ENCODE results near the gene TM4SF1. TPM values are rescaled to one million over a fixed set of nuclear protein-coding genes. Genes with fewer than 3 reads are reported as not detected.

TM4SF1 gene
- total RNA-seq, 1 donor from 2014 or later: not detected

DNA sequence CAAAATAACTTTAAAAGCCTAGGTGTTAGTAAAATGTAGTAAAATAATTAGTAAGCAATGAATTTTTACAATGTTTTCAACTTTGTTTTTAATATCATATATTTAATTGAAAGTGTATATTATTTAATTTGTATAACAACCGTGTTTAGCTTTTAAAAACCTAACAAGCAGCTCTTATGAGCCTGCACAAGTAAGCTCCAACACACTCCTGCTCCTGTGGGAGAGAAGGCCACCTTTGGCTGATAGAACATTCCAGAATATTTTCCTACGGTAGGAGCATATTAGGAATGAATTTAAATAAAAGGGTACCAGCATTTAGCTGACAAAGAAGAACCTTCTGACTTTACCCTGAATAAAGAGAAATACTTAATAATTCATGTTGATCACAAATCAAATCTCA lies 40.3 kb upstream of the TM4SF1 start:
- Mint-ChIP-seq H3K27ac (ENCODE audit: unreplicated experiment) (no peak overlapping the region), H3K4me3 (ENCODE audit: unreplicated experiment) (no peak overlapping the region), H3K9me3 (ENCODE audit: unreplicated experiment) (no peaks in the 10 kb centered on the region), H3K36me3 (ENCODE audit: unreplicated experiment) (no peaks in the 10 kb centered on the region), H3K27me3 (ENCODE audit: unreplicated experiment) (no peaks in the 10 kb centered on the region), H3K4me1 (ENCODE audit: low read depth, unreplicated experiment) (peaks cover 2% of the 10 kb centered on the region)
- no peak for DNase-seq
- TF ChIP-seq, protein P1, sequence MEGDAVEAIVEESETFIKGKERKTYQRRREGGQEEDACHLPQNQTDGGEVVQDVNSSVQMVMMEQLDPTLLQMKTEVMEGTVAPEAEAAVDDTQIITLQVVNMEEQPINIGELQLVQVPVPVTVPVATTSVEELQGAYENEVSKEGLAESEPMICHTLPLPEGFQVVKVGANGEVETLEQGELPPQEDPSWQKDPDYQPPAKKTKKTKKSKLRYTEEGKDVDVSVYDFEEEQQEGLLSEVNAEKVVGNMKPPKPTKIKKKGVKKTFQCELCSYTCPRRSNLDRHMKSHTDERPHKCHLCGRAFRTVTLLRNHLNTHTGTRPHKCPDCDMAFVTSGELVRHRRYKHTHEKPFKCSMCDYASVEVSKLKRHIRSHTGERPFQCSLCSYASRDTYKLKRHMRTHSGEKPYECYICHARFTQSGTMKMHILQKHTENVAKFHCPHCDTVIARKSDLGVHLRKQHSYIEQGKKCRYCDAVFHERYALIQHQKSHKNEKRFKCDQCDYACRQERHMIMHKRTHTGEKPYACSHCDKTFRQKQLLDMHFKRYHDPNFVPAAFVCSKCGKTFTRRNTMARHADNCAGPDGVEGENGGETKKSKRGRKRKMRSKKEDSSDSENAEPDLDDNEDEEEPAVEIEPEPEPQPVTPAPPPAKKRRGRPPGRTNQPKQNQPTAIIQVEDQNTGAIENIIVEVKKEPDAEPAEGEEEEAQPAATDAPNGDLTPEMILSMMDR (IDR thresholded peaks at IDR 0.05; ENCODE audit: partially characterized antibody, unreplicated experiment): no peak

DNA sequence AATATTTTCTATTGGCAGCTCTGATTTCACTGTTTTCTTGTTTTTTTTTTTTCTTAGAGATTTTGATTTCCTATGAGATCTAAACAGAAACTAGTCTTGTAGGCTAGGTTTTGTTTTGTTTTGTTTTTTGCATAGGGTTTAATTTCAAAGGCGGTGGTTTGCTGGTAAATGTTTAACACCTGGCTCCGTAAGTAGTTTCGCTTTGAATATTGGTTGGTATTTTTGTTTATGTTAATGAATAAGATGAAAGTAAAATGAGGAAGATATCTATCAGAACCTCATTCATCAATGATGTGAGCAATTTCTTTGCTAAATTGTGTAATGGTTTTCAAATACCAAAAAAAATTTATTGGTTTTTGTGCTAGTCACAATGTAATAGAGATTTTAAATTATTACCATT lies 39.7 kb upstream of the TM4SF1 start:
- TF ChIP-seq, protein P1 (IDR thresholded peaks at IDR 0.05; ENCODE audit: partially characterized antibody, unreplicated experiment): no peak
- Mint-ChIP-seq H3K36me3 (ENCODE audit: unreplicated experiment) (no peaks in the 10 kb centered on the region), H3K27me3 (ENCODE audit: unreplicated experiment) (no peaks in the 10 kb centered on the region), H3K27ac (ENCODE audit: unreplicated experiment) (no peak overlapping the region), H3K9me3 (ENCODE audit: unreplicated experiment) (no peaks in the 10 kb centered on the region), H3K4me1 (ENCODE audit: low read depth, unreplicated experiment) (peaks cover 2% of the 10 kb centered on the region), H3K4me3 (ENCODE audit: unreplicated experiment) (no peak overlapping the region)
- no peak for DNase-seq

DNA sequence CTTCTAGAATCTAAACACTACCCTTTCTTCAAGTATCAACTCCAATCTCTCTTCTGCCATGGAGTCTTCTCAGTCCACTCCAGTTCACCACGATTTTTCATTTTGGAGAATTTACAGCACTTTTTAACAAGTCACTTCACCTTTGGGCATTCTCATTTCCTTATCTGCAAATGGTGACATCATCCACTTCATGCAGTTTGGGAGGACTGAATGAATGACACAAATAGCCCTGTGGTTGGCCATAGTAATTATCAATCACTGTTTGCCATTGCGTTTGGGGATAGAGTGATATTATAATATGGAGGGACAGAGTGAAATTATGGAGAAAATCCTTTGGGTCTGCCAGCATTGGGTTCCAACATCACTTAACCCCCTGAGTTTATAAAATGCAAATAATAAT lies 38.0 kb upstream of the TM4SF1 start:
- TF ChIP-seq, protein P1 (IDR thresholded peaks at IDR 0.05; ENCODE audit: partially characterized antibody, unreplicated experiment): no peak
- Mint-ChIP-seq H3K4me3 (ENCODE audit: unreplicated experiment) (no peak overlapping the region), H3K36me3 (ENCODE audit: unreplicated experiment) (no peaks in the 10 kb centered on the region), H3K27ac (ENCODE audit: unreplicated experiment) (no peak overlapping the region), H3K4me1 (ENCODE audit: low read depth, unreplicated experiment) (peaks cover 2% of the 10 kb centered on the region), H3K27me3 (ENCODE audit: unreplicated experiment) (no peaks in the 10 kb centered on the region), H3K9me3 (ENCODE audit: unreplicated experiment) (no peaks in the 10 kb centered on the region)
- no peak for DNase-seq

DNA sequence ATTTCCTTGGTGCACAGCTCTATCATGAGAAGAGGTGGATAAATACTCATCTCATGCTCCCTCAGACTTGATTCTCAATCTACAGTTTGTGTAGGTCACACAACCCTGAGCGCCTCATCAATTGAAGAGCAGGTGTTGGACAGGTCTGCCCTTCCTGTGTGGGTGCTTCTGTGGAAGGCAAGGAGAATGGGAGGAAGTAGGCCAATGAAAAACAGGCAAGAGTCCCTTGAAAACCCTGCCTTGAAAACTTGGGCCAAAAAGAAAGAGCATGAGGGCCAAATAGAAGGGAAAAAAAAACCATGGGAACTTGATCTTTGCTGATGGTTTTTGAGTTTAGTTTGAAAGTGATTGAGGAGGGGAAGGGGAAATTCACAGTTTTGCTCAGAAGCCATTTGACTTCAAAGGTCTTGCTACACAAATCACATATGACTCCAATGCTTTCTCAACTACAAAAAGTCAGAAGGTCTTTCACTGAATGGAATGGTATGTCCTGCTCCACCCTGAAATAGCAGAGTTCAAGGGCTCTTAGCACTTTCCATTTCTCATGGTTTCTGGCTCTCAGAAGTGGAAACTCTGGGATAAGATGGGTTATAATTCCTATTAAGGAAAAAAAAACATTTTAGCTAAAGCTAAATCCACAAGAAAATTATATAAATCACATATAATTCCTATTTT lies 37.2 kb upstream of the TM4SF1 start:
- Mint-ChIP-seq H3K36me3 (ENCODE audit: unreplicated experiment) (no peaks in the 10 kb centered on the region), H3K4me1 (ENCODE audit: low read depth, unreplicated experiment) (peaks cover 2% of the 10 kb centered on the region), H3K9me3 (ENCODE audit: unreplicated experiment) (no peaks in the 10 kb centered on the region), H3K27me3 (ENCODE audit: unreplicated experiment) (no peaks in the 10 kb centered on the region), H3K27ac (ENCODE audit: unreplicated experiment) (no peak overlapping the region), H3K4me3 (ENCODE audit: unreplicated experiment) (no peak overlapping the region)
- no peak for DNase-seq
- TF ChIP-seq, protein P1 (IDR thresholded peaks at IDR 0.05; ENCODE audit: partially characterized antibody, unreplicated experiment): no peak

DNA sequence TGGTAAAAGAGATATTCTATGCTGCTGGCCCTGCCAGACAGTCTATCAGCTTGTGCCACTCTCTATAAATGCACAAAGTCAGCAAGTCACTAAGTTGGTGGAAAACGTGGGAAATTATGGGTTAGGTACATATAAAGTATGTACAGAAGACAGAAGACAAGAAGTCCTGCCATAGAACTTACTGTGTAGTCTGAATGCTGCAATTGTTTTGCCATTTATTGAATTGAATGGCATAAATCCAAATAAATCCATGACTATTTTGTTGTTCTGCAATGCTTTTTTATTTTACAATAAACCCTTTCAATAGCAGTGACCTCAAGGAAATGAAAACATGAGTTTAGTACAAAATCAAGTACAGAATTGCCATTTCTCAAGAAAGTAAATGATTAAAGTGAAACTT lies 34.1 kb upstream of the TM4SF1 start:
- H3K27ac Mint-ChIP-seq (ENCODE audit: unreplicated experiment): no peak overlapping the region
- H3K9me3 Mint-ChIP-seq (ENCODE audit: unreplicated experiment): no peaks in the 10 kb centered on the region
- H3K36me3 Mint-ChIP-seq (ENCODE audit: unreplicated experiment): no peaks in the 10 kb centered on the region
- no peak overlapping the region for H3K4me3 Mint-ChIP-seq (ENCODE audit: unreplicated experiment)
- no peaks in the 10 kb centered on the region for H3K27me3 Mint-ChIP-seq (ENCODE audit: unreplicated experiment)
- H3K4me1 Mint-ChIP-seq (ENCODE audit: low read depth, unreplicated experiment): no peaks in the 10 kb centered on the region
- TF ChIP-seq, protein P1 (IDR thresholded peaks at IDR 0.05; ENCODE audit: partially characterized antibody, unreplicated experiment): no peak
- DNase-seq: no peak

Data from glutamatergic neuron (in vitro differentiated cells).